Heart right ventricle (tissue), 16 donors: ENCODE data around the gene A1BG. TPM values are rescaled to one million over a fixed set of nuclear protein-coding genes. Genes with fewer than 3 reads are reported as not detected.

Source experiments
- ATAC-seq, 8 donors: fragments of 200-7000 bp; cut with Tn5 transposase; one replicate each; pipeline ENCODE4 v1.9.1; 2020; ENCODE audit warnings: mild to moderate bottlenecking in 8 of 8, moderate library complexity in 8 of 8, moderate number of reproducible peaks in 1 of 8
- DNase-seq, 2 donors: peaks; one replicate each; pipeline ENCODE4 v3.0.0-alpha.2; 2020
- H3K27ac ChIP-seq, 10 donors: fragments of 200-600 bp; sonication (generic) in 2 of 10; one replicate each; pipeline versions ENCODE4 v1.5.0 to v1.8.0; 2020 to 2022; ENCODE audit warnings: mild to moderate bottlenecking in 3 of 10
- H3K27me3 ChIP-seq, 7 donors: fragments of 200-600 bp; one replicate each; pipeline ENCODE4 v1.8.0; 2021 to 2022; ENCODE audit warnings: mild to moderate bottlenecking in 2 of 7
- H3K36me3 ChIP-seq, 9 donors: fragments of 200-600 bp; sonication (generic) in 1 of 9; one replicate each; pipeline versions ENCODE4 v1.5.0 to v1.8.0; 2020 to 2022; ENCODE audit warnings: mild to moderate bottlenecking in 2 of 9
- H3K4me1 ChIP-seq, 9 donors: fragments of 200-600 bp; sonication (generic) in 1 of 9; one replicate each; pipeline versions ENCODE4 v1.5.0 to v1.8.0; 2020 to 2022; ENCODE audit warnings: mild to moderate bottlenecking in 4 of 9
- H3K4me3 ChIP-seq, 10 donors: fragments of 200-600 bp; sonication (generic) in 2 of 10; one replicate each; pipeline versions ENCODE4 v1.5.0 to v1.8.0; 2020 to 2022; ENCODE audit warnings: mild to moderate bottlenecking in 7 of 10, moderate library complexity in 2 of 10
- H3K9me3 ChIP-seq, 11 donors: fragments of 200-600 bp in 10 of 11; sonication (generic) in 2 of 11; one replicate each; pipeline versions ENCODE4 v1.5.0 to v1.8.0; 2013 to 2022; ENCODE audit warnings: mild to moderate bottlenecking in 2 of 11, control low read depth in 1 of 11, moderate library complexity in 1 of 11
- CTCF ChIP-seq, 9 donors: fragments of 200-600 bp; sonication (generic) in 2 of 9; IDR thresholded peaks; one replicate each; pipeline versions ENCODE4 v1.5.0 to v1.8.0; 2021 to 2022; ENCODE audit warnings: antibody characterized with exemption in 9 of 9, mild to moderate bottlenecking in 5 of 9, moderate library complexity in 1 of 9
- WGBS, 2 donors: extraction: QIAGEN DNeasy Blood & Tissue Kit; methylation state at CpG; one replicate each; pipeline ENCODE4 v1.1.7; 2013; ENCODE audit warnings: inconsistent platforms in 1 of 2; 5-methylcytosine and 5-hydroxymethylcytosine counted together
- intact Hi-C, 10 donors: fragments of 100-400 bp; cut with DNase I; formaldehyde crosslinking; loops; one replicate each; pipeline versions ENCODE4 v1.11.1 to v1.14.2; 2022
- polyA plus RNA-seq, 2 donors: library from polyadenylated mRNA; stranded (reverse); fragments of 200-250 nt; gene quantifications; one replicate each; pipeline ENCODE4 v1.2.3, GENCODE V29; 2013
- total RNA-seq, 10 donors: library from RNA; stranded (reverse); fragmentation: NEBNext Ultra II Directional in 3 of 10; extraction: Animal tissue kit (Norgen Biotek cat#: 25700) in 3 of 10; gene quantifications; one replicate each; pipeline versions ENCODE4 v1.2.1 to v1.2.4, GENCODE V29; 2021 to 2023
- donor health status: Arrhythmogenic right ventricular cardiomyopathy.
- donor health status: ischemic (EF 13 %, LVEDD 7.1; RV severe dilation, severe dysfunction).
- donor health status: healthy with polysubstance abuse.
- donor health status: DM: no; HTN: yes; CAD: no.
- donor health status: DM: no; HTN: no; CAD: no.
- donor health status: ischemic (EF 25% LVEDD 6.9; RV normal size, moderate dysfunction).
- donor health status: ischemic (EF 25% LVEDD 5.7; RV mildly dilated, moderate dysfunction).
- donor health status: healthy.
- donor health status: DM: yes; HTN: yes; CAD: no.
- donor health status: Ischemic cardiomyopathy.
- donor health status: ischemic (EF 35%, LVEDD 5.7; RV mildly dilated, moderate dysfunction).
- donor health status: nonischemic (EF 11% LVEDD 7.7; RV severe dilation, severe dysfunction).
- donor health status: DM: yes; HTN: yes; CAD: no.
- donor health status: PGD.
- donor health status: ischemic (EF 29% LVEDD 5.4; RV normal size, mild dysfunction).
- donor health status: nonischemic (EF 23%, LVEDD 6.1; RV moderate dilation, normal function).

Gene A1BG
- total and polyA plus RNA-seq, 12 donors: 0.80 to 9.6 (median 2.6) TPM

- intact Hi-C loops: no loop called here
- Histone ChIP-seq H3K4me1 (peaks cover 4 to 37% (median 26%) of the 10 kb centered on the region in 9 donors), H3K9me3 (no peaks in the 10 kb centered on the region), H3K27me3 (peaks cover 6 to 65% (median 41%) of the 10 kb centered on the region in 7 donors), H3K4me3 (peak overlapping the region in 4 of 10 donors; percentile 55 to 61 (median 58)), H3K27ac (no peak overlapping the region), H3K36me3 (peaks cover 0 to 3% (median 0%) of the 10 kb centered on the region in 9 donors)
- DNase-seq: no peak
- no peak for ATAC-seq
- WGBS, 2 donors: 93 to 95% methylated on average over 10 of the region's 10 CpGs
- TF ChIP-seq CTCF (IDR thresholded peaks at IDR 0.05): no peak
These were observed 2.0 kb upstream of the A1BG start for GRCh38 chr19:58355215-58355796.

GRCh38 chr19:58354478-58355030 is 1.3 kb upstream of the A1BG start:
- WGBS, 2 donors: 84% methylated on average over 6 of the region's 6 CpGs
- H3K36me3 ChIP-seq: peaks cover 0 to 4% (median 0%) of the 10 kb centered on the region in 9 donors
- peaks cover 8 to 45% (median 33%) of the 10 kb centered on the region in 9 donors for H3K4me1 ChIP-seq
- H3K4me3 ChIP-seq: no peak overlapping the region
- no peaks in the 10 kb centered on the region for H3K9me3 ChIP-seq
- intact Hi-C loops: no loop called here
- peaks cover 6 to 72% (median 48%) of the 10 kb centered on the region in 7 donors for H3K27me3 ChIP-seq
- no peak overlapping the region for H3K27ac ChIP-seq
- DNase-seq: no peak
- TF ChIP-seq CTCF (IDR thresholded peaks at IDR 0.05): no peak
- ATAC-seq: no peak

GRCh38 chr19:58353717-58354477 is 605 bp upstream of the A1BG start:
- ATAC-seq (no peak), DNase-seq (no peak)
- H3K27me3 ChIP-seq: peaks cover 6 to 79% (median 55%) of the 10 kb centered on the region in 7 donors
- H3K36me3 ChIP-seq: peaks cover 0 to 4% (median 0%) of the 10 kb centered on the region in 9 donors
- H3K27ac ChIP-seq: no peak overlapping the region
- 89 to 91% methylated on average over 15 of the region's 15 CpGs for WGBS, 2 donors
- TF ChIP-seq CTCF (IDR thresholded peaks at IDR 0.05): no peak
- no peaks in the 10 kb centered on the region for H3K9me3 ChIP-seq
- H3K4me3 ChIP-seq: no peak overlapping the region
- intact Hi-C loops: no loop called here
- H3K4me1 ChIP-seq: peaks cover 8 to 47% (median 37%) of the 10 kb centered on the region in 9 donors

GRCh38 chr19:58351990-58352755 is 1.1 kb downstream of the A1BG start:
- 84 to 85% methylated on average over 23 of the region's 23 CpGs for WGBS, 2 donors
- peaks cover 8 to 43% (median 35%) of the 10 kb centered on the region in 9 donors for H3K4me1 ChIP-seq
- no peak overlapping the region for H3K27ac ChIP-seq
- DNase-seq: no peak
- ATAC-seq: no peak
- H3K36me3 ChIP-seq: peaks cover 0 to 4% (median 0%) of the 10 kb centered on the region in 9 donors
- no peaks in the 10 kb centered on the region for H3K9me3 ChIP-seq
- no peak overlapping the region for H3K4me3 ChIP-seq
- H3K27me3 ChIP-seq: peaks cover 6 to 85% (median 68%) of the 10 kb centered on the region in 7 donors
- no peak for TF ChIP-seq CTCF (IDR thresholded peaks at IDR 0.05)
- intact Hi-C loops: no loop called here
